ENCODE results near the gene APOOL.

APOOL gene

DNA sequence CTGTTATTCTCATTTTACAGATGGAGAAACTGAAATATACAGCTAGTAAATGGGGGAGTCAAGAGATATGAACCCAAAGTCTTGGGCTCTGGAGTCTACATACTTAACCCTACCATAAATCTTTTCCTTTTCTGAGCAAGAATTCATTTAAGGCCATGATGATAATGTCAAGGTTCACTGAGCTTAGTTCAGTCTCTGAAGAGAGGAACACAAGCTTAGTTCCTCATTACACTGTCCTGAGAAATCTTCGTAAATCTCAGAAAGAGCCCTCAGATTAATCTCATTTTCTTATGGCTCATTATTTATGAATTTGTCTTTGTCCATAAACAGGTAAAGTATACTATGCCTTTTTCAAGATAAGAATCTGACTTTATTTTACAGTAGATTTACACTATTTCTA lies 135.7 kb downstream of the APOOL start:
- CTCF ChIA-PET, result no interaction called here
- POLR2A ChIA-PET, result no interaction called here
- WGBS (ENCODE audit: insufficient coverage), result no CpG with 5 or more reads among the region's 1 CpG

DNA sequence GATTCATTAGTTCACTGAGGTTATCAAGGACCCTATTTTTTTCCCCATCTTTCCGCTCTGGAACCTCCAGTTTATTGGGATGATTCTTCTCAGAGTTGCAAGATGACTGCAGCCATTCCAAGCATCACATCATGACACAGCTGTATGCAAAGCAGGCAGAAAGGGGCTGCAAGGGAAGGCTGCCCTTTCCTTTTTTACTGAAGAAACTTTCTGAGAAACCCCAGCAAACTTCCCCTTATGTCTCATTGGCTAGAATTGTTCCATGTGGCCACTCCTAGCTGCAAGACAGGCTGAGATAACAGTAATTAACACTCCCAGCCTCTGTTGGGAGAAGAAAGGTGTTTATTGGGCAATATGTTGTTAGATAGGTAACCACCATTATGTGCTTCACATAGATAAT lies 137.3 kb downstream of the APOOL start:
- WGBS (ENCODE audit: insufficient coverage), result 71% methylated on average over 1 of the region's 1 CpG
- ChIA-PET CTCF (no interaction called here), POLR2A (no interaction called here)

More for the DNA sequence above, 135.7 kb downstream of the APOOL start:
- Histone ChIP-seq H3K27me3 (replicated peaks in 2 of 5; ENCODE audit: control insufficient read depth in 4 of 5, insufficient read depth in 5 of 5, low read length in 4 of 5) (peaks cover 0 to 2% (median 0%) of the 10 kb centered on the region in 5 experiments), H3K27ac (ENCODE audit: insufficient read depth in 1 of 2, low read depth in 1 of 2, low read length in 2 of 2, poor library complexity in 1 of 2, severe bottlenecking in 2 of 2) (no peak overlapping the region), H3K9me3 (ENCODE audit: control extremely low read depth in 1 of 5, control insufficient read depth in 4 of 5, insufficient read depth in 2 of 5, low read depth in 1 of 5, low read length in 4 of 5) (no peaks in the 10 kb centered on the region), H3K4me3 (ENCODE audit: control insufficient read depth in 1 of 7, extremely low read depth in 1 of 7, insufficient read depth in 4 of 7, low read depth in 2 of 7, low read length in 6 of 7) (no peak overlapping the region), H3K36me3 (ENCODE audit: control insufficient read depth in 4 of 4, insufficient read depth in 4 of 4, low read length in 3 of 4) (no peaks in the 10 kb centered on the region), H3K4me1 (ENCODE audit: control extremely low read depth in 1 of 4, control insufficient read depth in 4 of 4, insufficient read depth in 4 of 4, low read length in 3 of 4) (no peaks in the 10 kb centered on the region)
- no peak for DNase-seq

More for the DNA sequence above, 137.3 kb downstream of the APOOL start:
- no peak for DNase-seq
- Histone ChIP-seq H3K4me3 (ENCODE audit: control insufficient read depth in 1 of 7, extremely low read depth in 1 of 7, insufficient read depth in 4 of 7, low read depth in 2 of 7, low read length in 6 of 7) (no peak overlapping the region), H3K9me3 (ENCODE audit: control extremely low read depth in 1 of 5, control insufficient read depth in 4 of 5, insufficient read depth in 2 of 5, low read depth in 1 of 5, low read length in 4 of 5) (no peaks in the 10 kb centered on the region), H3K4me1 (ENCODE audit: control extremely low read depth in 1 of 4, control insufficient read depth in 4 of 4, insufficient read depth in 4 of 4, low read length in 3 of 4) (no peaks in the 10 kb centered on the region), H3K27me3 (replicated peaks in 2 of 5; ENCODE audit: control insufficient read depth in 4 of 5, insufficient read depth in 5 of 5, low read length in 4 of 5) (peaks cover 0 to 2% (median 0%) of the 10 kb centered on the region in 5 experiments), H3K27ac (ENCODE audit: insufficient read depth in 1 of 2, low read depth in 1 of 2, low read length in 2 of 2, poor library complexity in 1 of 2, severe bottlenecking in 2 of 2) (no peak overlapping the region), H3K36me3 (ENCODE audit: control insufficient read depth in 4 of 4, insufficient read depth in 4 of 4, low read length in 3 of 4) (no peaks in the 10 kb centered on the region)

Data from common myeloid progenitor, CD34-positive (primary cell).